K562 (cell line): ENCODE measurements around the gene FASTK. TPM values are rescaled to one million over a fixed set of nuclear protein-coding genes. Genes with fewer than 3 reads are reported as not detected.

ENCODE experiments used
- BACH1 ChIP-seq: fragments of 200-800 bp; sonication (Bioruptor generic); IDR thresholded peaks from 2 replicates; pipeline ENCODE4 v1.6.1; 2016; ENCODE audit warnings: missing genetic modification characterization, missing compliant biosample characterization
- CBFA2T3 ChIP-seq: fragments of 450-650 bp; IDR thresholded peaks from 2 replicates; pipeline ENCODE4 v1.6.1; 2017
- CBX3 ChIP-seq, 2 experiments: IDR thresholded peaks; 1 replicate in 1 of 2; 2 replicates in 1 of 2; pipeline ENCODE4 v1.6.1; 2012; ENCODE audit warnings: inconsistent platforms in 2 of 2, low read length in 2 of 2, borderline replicate concordance in 1 of 2, control low read depth in 1 of 2
- KAT8 ChIP-seq: fragments of 450-650 bp; IDR thresholded peaks from 2 replicates; pipeline ENCODE4 v1.6.1; 2016; ENCODE audit warnings: low read depth, mild to moderate bottlenecking
- MAFF ChIP-seq: IDR thresholded peaks from 2 replicates; pipeline ENCODE4 v1.6.1; 2012; ENCODE audit warnings: low read length, improper control_type of control experiment
- NCOA2 ChIP-seq, 2 experiments: fragments of 450-650 bp; IDR thresholded peaks; 2 replicates each; pipeline ENCODE4 v1.6.1; 2018; ENCODE audit warnings: mild to moderate bottlenecking in 2 of 2, moderate library complexity in 1 of 2; ENCODE audit not compliant: partially characterized antibody in 2 of 2
- NR1H2 ChIP-seq: sonication (generic); formaldehyde crosslinking; IDR thresholded peaks from 2 replicates; pipeline ENCODE4 v1.4.0; 2020; ENCODE audit warnings: mild to moderate bottlenecking, missing genetic modification reagents
- PHB2 ChIP-seq: fragments of 450-650 bp; IDR thresholded peaks from 2 replicates; pipeline ENCODE4 v1.6.1; 2017; ENCODE audit warnings: low read depth
- PTRF ChIP-seq: fragments of 450-650 bp; IDR thresholded peaks from 2 replicates; pipeline ENCODE4 v1.6.1; 2016; ENCODE audit warnings: mild to moderate bottlenecking, missing genetic modification characterization, missing compliant biosample characterization
- RBFOX2 ChIP-seq: fragments of 200-400 bp; formaldehyde crosslinking; IDR thresholded peaks from 2 replicates; pipeline ENCODE4 v1.6.1; 2017; ENCODE audit warnings: low read depth, mild to moderate bottlenecking, low read length, moderate library complexity
- RBM15 ChIP-seq: fragments of 200-400 bp; formaldehyde crosslinking; IDR thresholded peaks from 2 replicates; pipeline ENCODE4 v1.6.1; 2018; ENCODE audit warnings: mild to moderate bottlenecking, low read length, moderate library complexity; ENCODE audit not compliant: insufficient read depth
- RFX7 ChIP-seq: fragments of 250-450 bp; sonication (Bioruptor Pico); IDR thresholded peaks from 2 replicates; pipeline ENCODE4 v1.5.1; 2021; ENCODE audit warnings: mild to moderate bottlenecking
- TAL1 ChIP-seq: fragments of 450-650 bp; IDR thresholded peaks from 2 replicates; pipeline ENCODE4 v1.6.1; 2016; ENCODE audit warnings: mild to moderate bottlenecking
- TBP ChIP-seq: optimal IDR thresholded peaks from 2 replicates; pipeline ENCODE3; 2011; ENCODE audit warnings: low read depth, low read length, improper control_type of control experiment
- WHSC1 ChIP-seq: IDR thresholded peaks from one replicate; pipeline ENCODE4 v1.6.1; 2012; ENCODE audit warnings: low read length, control low read depth, inconsistent platforms
- ZNF146 ChIP-seq: IDR thresholded peaks from one replicate; pipeline ENCODE4 v1.6.1; 2018; ENCODE audit warnings: missing compliant biosample characterization; ENCODE audit not compliant: unreplicated experiment
- ZNF707 ChIP-seq: fragments of 250-450 bp; sonication (Bioruptor Pico); conservative IDR thresholded peaks from 2 replicates; pipeline ENCODE4 v1.8.0; 2022; ENCODE audit warnings: inconsistent platforms, mild to moderate bottlenecking, moderate library complexity
- ZSCAN29 ChIP-seq: fragments of 450-650 bp; IDR thresholded peaks from 2 replicates; pipeline ENCODE4 v1.6.1; 2017
- ZSCAN32 ChIP-seq: fragments of 450-650 bp; formaldehyde crosslinking; IDR thresholded peaks from 2 replicates; pipeline ENCODE4 v1.4.0; 2020; ENCODE audit warnings: mild to moderate bottlenecking, moderate library complexity
- polyA plus RNA-seq, 8 experiments: library from polyadenylated mRNA; depleted of rRNA in 4 of 8; stranded (reverse) in 5 of 8; unstranded in 3 of 8; fragments of >200 nt; fragmentation: Nextera tagmentation in 2 of 8; fragmentation: Illumina TruSeq in 1 of 8; extraction: Ambion mirVana in 2 of 8; extraction: Trizol in 1 of 8; gene quantifications; 2 replicates each; pipeline versions ENCODE4 v1.2.1 to v1.2.3, GENCODE V29; 2011 to 2014; ENCODE audit warnings: inconsistent platforms in 1 of 8, missing spikeins in 1 of 8
- total RNA-seq, 7 experiments: library from RNA; depleted of rRNA in 6 of 7; stranded (reverse); fragments of >200 nt in 6 of 7; fragmentation: Illumina TruSeq in 2 of 7; extraction: Trizol in 2 of 7; gene quantifications; 2 replicates each; pipeline versions ENCODE4 v1.2.1 to v1.2.3, GENCODE V29; 2011 to 2021; ENCODE audit warnings: low replicate concordance in 1 of 7
- TF ChIP-seq, protein P1 (sequence below): fragments of 250-450 bp; sonication (Bioruptor Pico); IDR thresholded peaks from 2 replicates; pipeline ENCODE4 v1.8.0; 2022; ENCODE audit warnings: inconsistent platforms
- TF ChIP-seq, protein P2 (sequence below): fragments of 450-650 bp; IDR thresholded peaks from 2 replicates; pipeline ENCODE4 v1.6.1; 2014; ENCODE audit warnings: low read depth, mild to moderate bottlenecking, moderate library complexity, borderline replicate concordance
- TF ChIP-seq, protein P3 (sequence below), 2 experiments: IDR thresholded peaks; 2 replicates each; pipeline ENCODE4 v1.6.1; 2011; ENCODE audit warnings: borderline replicate concordance in 1 of 2, control low read depth in 1 of 2, low read depth in 1 of 2, low read length in 1 of 2, mild to moderate bottlenecking in 1 of 2, mixed read lengths in 1 of 2, moderate library complexity in 1 of 2; ENCODE audit not compliant: insufficient read depth in 1 of 2, insufficient read length in 1 of 2, poor library complexity in 1 of 2, severe bottlenecking in 1 of 2; ENCODE audit errors: extremely low read depth in 1 of 2
- TF ChIP-seq, protein P4 (sequence below): sonication (generic); formaldehyde crosslinking; IDR thresholded peaks from 2 replicates; pipeline ENCODE4 v1.8.1; 2023; ENCODE audit warnings: mild to moderate bottlenecking, missing genetic modification reagents

FASTK gene
- total and polyA plus RNA-seq, 9 of the 15 experiments (the other 6 are each of a cell fraction or from before 2014, with no cell fraction given): 0.51 to 150 (median 48.2) TPM

DNA sequence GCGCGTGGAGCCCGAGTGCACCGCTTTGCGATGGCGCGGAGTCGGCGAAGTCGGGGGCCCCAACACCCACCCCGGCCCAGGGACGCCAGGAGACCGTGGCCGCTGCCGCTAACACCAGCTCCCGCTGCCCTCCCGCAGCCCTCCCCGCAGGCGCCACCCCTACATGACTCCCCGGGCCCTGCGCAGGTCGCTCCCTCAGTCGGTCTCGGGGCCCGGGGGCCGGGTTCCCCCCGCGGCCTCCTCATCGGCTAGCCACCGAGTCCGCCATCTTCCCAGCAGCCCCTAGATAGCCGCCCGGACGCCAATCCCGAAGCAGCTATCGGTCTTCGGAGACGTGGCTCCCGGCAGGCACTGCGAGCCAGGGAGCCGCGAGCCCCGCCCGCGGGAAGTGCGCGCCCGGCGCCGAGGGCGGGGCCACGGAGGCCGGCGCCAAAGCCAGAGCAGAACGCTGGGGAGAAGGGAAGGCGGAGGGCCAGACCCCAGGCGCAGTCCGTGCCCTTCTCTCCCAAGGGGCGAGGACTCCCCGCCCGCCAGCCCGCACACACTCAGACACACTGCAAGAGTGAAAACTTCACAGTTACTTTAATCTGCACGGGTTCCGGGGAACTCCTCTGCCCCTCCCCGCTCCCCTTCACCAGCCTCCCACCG lies at the start of gene FASTK (continued):
- TF ChIP-seq, protein P1, sequence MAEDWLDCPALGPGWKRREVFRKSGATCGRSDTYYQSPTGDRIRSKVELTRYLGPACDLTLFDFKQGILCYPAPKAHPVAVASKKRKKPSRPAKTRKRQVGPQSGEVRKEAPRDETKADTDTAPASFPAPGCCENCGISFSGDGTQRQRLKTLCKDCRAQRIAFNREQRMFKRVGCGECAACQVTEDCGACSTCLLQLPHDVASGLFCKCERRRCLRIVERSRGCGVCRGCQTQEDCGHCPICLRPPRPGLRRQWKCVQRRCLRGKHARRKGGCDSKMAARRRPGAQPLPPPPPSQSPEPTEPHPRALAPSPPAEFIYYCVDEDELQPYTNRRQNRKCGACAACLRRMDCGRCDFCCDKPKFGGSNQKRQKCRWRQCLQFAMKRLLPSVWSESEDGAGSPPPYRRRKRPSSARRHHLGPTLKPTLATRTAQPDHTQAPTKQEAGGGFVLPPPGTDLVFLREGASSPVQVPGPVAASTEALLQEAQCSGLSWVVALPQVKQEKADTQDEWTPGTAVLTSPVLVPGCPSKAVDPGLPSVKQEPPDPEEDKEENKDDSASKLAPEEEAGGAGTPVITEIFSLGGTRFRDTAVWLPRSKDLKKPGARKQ: no peak
- TF ChIP-seq NCOA2 (IDR thresholded peaks at IDR 0.05; ENCODE audit: partially characterized antibody in 2 of 2) (no peak), CBFA2T3 (no peak), KAT8 (no peak), MAFF (no peak), BACH1 (tag) (no peak), RBFOX2 (peak; percentile 97), TAL1 (no peak), NR1H2 (CRISPR knock-in tag) (peak; percentile 56; the same call in 1 of the 2 replicates), WHSC1 (no peak), ZSCAN32 (CRISPR knock-in tag) (peak; percentile 14; the same call in 1 of the 2 replicates), ZNF707 (CRISPR knock-in tag) (no peak), PTRF (tag) (no peak), RFX7 (CRISPR knock-in tag) (peak; percentile 83; the same call in 1 of the 2 replicates), CBX3 (IDR thresholded peaks at IDR 0.05; ENCODE audit: borderline replicate concordance in 1 of 2, low read length in 2 of 2) (peak in 1 of 2 experiments; percentile 28; a peak in 1 of 3 replicates), PHB2 (no peak), ZSCAN29 (no peak), ZNF146 (CRISPR knock-in tag) (no peak), TBP (peak; percentile 90), RBM15 (no peak)
- TF ChIP-seq, protein P2, sequence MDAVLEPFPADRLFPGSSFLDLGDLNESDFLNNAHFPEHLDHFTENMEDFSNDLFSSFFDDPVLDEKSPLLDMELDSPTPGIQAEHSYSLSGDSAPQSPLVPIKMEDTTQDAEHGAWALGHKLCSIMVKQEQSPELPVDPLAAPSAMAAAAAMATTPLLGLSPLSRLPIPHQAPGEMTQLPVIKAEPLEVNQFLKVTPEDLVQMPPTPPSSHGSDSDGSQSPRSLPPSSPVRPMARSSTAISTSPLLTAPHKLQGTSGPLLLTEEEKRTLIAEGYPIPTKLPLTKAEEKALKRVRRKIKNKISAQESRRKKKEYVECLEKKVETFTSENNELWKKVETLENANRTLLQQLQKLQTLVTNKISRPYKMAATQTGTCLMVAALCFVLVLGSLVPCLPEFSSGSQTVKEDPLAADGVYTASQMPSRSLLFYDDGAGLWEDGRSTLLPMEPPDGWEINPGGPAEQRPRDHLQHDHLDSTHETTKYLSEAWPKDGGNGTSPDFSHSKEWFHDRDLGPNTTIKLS: peak; percentile 98
- TF ChIP-seq, protein P3, sequence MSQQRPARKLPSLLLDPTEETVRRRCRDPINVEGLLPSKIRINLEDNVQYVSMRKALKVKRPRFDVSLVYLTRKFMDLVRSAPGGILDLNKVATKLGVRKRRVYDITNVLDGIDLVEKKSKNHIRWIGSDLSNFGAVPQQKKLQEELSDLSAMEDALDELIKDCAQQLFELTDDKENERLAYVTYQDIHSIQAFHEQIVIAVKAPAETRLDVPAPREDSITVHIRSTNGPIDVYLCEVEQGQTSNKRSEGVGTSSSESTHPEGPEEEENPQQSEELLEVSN (IDR thresholded peaks at IDR 0.05; ENCODE audit: borderline replicate concordance in 1 of 2, extremely low read depth in 1 of 2, insufficient read depth in 1 of 2, insufficient read length in 1 of 2, low read depth in 1 of 2, low read length in 1 of 2, poor library complexity in 1 of 2, severe bottlenecking in 1 of 2): peak; percentile 30 to 62
- TF ChIP-seq, protein P4, sequence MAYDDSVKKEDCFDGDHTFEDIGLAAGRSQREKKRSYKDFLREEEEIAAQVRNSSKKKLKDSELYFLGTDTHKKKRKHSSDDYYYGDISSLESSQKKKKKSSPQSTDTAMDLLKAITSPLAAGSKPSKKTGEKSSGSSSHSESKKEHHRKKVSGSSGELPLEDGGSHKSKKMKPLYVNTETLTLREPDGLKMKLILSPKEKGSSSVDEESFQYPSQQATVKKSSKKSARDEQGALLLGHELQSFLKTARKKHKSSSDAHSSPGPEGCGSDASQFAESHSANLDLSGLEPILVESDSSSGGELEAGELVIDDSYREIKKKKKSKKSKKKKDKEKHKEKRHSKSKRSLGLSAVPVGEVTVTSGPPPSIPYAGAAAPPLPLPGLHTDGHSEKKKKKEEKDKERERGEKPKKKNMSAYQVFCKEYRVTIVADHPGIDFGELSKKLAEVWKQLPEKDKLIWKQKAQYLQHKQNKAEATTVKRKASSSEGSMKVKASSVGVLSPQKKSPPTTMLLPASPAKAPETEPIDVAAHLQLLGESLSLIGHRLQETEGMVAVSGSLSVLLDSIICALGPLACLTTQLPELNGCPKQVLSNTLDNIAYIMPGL (CRISPR knock-in tag): peak; percentile 64; the same call in 1 of the 2 replicates
